GM18907 (cell line): ENCODE measurements around the gene EVA1A.

ENCODE experiments used
- ATAC-seq: cut with Tn5 transposase; IDR thresholded peaks from one replicate; pipeline ENCODE4 v1.9.1; 2021; ENCODE audit warnings: mild to moderate bottlenecking, moderate library complexity; ENCODE audit not compliant: unreplicated experiment

The EVA1A gene

DNA sequence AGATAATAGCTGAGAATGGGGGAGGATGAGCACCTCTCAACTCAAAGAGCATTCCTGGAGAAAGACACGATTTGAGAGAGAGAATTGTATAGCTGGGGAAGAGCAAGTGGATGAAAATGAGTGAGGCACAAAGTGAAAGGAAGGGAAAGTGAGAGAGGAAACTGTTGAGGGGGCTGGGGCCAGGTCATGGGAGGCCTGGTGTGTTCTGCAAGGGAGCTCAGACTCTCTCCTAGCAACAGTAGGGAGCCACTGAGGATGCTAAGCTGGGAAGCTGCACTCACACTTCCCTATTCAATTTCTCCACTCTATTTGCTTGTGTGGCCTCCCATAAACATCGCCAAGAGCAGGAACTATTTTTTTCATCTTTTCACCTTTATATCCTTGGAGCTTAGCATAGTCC, 14.8 kb downstream of the EVA1A start:
- no peak for ATAC-seq

DNA sequence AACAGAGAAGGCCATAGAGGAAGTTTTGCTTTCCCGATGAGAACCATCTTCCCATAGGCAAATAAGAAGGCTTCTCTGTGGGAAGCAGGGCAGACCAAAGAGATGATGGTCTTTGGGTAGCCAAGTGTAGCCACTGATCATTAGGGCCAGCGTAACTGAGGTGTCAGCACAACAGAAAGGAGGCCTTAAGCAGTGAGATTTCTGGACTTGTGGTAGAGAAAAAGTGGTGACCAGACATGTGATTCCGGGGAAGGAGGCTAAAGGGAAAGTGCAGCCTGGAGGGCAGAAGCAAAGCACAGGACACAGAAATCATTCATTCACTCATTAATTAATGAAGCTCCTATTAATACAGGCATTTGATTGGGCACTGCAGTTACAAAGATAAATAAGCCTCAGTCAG, 15.4 kb downstream of the EVA1A start:
- no peak for ATAC-seq

DNA sequence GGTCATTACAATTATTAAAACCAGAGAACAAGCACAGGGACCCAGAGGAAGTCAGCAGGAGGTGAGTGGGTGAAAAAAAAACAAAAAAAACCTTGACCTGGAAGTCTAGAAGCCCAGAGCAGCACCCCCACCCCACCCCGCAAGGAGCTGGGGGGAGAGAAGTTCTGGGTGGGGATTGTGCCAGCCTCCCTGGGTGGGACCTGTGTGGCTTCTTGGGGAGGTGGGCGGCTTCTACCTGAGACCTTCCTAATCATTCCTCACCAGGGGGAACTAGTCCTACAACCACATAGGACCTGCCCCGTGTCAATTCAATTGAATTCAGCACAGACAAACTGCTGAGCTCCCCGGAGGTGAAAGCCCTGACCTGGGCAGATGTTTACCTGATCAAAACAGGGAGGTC, 17.3 kb downstream of the EVA1A start:
- no peak for ATAC-seq

DNA sequence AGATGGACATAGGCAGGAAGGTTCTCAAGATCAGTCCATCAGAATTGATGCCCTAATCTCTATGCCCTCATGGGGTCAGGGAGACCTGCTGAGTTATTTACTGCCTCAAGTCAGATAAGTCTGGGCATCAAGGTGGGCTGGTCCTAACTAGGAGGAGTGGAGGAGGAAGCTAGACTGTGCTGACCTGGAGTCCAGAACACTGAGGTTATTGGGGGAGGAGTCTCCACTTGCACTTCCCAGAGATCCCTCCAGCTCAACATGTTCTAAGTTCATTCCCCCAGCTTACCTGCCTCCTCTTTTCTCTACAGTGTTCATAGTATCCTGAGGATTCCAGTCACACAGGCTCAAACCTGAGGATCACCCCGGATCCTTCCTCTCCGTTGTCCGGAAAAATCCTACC, 19.3 kb downstream of the EVA1A start:
- ATAC-seq = no peak

DNA sequence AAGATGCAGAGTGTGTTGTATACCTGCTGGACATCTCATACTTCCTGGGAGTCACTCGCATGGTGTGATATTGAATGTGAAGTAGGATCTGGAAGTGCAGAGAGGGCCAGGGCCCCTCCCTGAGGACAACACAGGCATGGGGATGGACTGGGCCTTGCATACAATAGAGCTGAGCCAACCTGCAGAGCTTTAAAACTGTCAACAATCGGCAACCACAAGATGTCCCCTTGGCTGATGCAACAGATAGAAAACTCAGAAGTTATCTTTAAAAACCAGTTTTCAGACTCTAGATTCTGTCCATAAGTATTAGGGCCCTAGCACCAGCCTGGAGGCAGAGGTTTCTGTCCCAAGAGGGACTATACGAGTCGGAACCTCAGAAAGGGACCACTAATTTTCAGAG, 19.7 kb downstream of the EVA1A start:
- no peak for ATAC-seq

DNA sequence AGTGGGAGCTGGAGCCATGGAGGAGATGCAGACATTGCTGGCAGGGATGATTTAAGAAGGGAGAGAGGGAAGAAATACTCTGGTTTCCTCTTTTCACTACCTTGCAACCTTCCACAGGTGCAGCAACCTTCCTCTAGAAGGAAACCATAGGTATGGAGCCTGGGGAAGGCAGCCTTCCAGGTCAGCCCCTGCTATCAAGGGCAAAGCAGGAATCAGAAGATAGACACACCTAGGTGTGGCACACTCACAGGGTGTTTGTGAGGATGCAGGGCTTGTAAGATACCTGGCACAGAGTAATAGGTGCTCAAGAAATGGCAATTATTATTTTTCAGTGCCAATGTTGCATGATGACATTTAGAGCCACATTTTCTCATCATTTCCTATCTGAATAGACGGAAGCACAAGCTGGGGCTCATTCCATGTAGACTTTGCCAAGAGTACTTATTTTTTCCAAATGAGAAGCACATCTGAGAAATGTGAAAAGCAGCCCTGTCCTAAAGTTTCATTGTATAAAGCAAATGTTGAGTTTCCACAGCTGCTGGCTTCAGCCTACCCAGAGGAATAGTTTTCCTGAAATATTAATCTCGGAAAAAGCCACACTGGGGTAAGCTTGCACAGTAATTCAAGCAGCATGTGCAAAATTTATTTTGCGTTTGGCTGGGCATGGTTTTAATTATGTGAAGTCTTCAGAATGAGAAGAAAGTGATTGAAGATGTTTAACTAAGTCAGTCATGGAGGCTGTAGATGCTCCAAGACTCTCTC, 20.6 kb downstream of the EVA1A start:
- ATAC-seq = no peak

DNA sequence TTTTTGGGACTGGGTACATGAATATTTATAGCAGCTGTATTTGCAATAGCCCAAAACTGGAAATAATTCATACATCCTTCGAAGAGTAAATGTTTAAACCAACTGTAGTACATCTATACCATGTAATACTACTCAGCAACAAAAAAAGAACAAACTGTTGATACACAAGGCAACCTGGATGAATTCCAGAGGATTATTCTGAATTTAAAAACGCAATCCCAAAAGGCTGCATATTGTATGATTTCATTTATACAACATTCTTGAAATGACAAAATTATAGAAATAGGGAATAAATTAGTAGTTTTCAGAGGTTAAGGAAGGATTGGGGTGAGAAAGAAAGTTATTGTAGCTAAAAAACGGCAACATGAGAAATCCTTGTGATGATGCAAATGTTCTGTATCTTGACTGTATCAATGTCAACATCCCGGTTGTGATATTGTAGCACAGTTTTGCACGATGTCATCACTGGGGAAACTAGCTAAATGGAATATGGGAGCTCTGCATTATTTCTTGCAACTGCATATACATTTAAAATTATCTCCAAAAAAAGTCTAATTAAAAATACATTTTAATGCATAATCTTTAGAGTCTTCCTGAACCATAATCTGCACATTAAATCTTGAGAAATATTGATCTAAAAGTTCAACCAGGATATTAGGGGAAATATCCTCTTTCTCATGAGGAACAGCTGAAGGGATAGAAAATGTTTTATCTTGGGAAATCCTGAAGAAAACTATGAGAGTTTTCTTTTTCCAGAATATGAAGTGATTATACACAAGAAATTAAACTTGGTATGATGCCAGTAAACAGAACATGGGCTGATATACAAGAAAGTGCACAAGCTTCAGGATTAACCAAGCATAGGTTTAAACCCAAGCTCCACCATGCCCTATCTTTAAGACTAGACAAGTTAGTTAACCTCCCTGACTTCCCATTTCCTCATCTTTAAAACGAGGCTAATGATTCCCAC, 21.9 kb downstream of the EVA1A start:
- no peak for ATAC-seq

DNA sequence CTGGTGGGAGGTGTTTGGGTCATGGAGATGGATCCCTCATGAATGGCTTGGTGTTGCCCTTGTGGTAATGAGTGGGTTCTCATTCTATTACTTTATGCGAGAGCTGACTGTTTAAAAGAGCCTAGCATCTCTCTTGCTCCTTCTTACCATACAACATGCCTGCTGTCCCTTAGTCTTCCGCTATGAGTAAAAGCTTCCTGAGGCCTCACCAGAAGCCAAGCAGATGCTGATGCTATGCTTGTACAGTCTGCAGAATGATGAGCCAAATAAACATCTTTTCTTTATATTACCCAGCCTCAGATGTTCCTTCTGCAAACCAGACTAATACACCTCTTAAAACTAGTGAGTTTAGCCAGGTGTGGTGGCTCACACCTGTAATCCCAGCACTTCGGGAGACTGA, 23.1 kb downstream of the EVA1A start:
- no peak for ATAC-seq

DNA sequence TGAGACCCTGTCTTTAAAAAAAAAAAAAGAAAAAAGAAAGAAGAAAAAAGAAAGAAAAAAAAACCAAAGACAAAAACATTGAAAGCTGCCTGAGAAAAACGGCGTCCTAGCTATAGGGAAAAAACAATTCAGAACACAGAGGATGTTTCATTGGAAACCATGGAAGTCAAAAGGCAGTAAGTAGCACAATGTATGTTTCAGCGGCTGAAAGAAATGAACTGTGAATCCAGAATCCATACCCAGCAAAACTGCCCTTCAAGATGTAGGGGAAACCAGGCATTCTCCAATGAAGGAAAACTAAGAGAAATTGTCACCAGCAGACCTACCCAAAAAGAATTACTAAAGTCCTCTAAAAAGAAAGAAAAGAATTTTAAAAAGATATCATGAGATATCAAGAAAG, 27.6 kb downstream of the EVA1A start:
- ATAC-seq = no peak

DNA sequence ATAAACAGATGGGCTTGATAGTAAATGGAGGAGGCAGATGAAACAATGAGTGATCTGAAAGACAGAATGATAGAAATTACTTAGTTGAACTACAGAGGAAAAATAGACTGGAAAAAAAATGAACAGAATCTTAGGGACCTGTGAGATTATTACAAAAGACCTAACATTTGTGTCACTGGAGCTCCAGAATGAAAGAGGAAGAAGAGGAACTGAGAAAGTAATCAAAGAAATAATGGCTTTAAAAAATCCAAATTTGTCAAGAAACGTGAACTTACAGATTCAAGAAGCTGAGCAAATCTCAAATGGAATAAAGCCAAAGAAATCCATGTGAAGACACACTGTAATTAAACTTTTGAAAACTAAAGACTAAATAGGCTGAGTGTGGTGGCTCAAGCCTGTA, 28.3 kb downstream of the EVA1A start:
- ATAC-seq = no peak

DNA sequence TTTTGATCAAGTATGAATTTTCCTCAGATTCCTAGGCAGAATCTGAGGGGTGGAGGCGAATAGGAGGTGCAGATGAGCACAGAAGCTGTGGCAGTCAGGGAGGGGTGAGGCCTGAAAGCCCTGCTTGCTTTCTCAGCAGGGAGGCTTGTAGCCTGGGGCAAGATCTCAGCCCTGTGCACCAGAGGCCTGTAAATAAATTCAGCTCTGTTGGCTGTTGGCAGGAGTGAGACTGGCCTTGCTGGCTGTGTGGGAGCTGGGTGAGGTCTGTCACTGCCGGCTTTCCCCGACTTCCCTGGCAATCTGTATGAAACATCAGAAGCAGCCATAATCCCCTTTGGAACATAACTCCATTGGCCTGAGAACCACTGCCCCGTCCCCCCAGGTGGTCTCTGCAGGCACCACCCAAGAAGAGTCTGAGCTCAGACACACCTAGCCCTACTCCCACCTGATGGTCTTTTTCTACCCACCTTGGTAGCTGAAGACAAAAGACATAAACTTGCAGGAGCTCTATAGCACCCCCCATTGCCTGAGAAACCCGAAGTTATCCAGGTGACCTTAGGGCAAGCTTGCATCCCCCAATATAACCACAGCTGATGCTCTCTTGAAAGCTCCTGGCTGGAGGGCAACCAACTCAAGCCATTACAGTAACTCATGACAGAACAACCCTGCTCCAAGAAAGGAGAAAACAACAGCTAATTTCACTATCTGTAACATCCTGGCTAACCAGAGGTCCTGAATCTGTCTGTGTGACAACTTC, 32.3 kb downstream of the EVA1A start:
- no peak for ATAC-seq

DNA sequence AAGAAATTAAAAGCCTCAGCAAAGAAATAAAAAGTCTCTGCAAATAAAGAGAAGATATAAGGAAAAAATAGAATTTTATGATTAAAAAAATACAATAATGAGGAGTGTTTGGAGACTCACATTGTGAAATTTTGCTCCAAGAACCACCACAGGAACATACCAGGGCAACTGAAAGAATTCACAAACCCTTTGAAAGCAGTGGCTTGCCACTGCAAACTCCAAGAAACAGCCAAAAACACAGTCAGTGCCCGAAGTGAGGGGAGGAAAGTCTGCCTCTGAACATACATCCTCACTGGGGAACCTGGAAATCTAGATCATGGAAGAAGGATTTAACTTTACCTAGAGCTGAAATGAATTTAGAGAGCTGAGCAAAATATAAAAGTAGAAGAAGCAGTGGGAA, 33.1 kb downstream of the EVA1A start:
- no peak for ATAC-seq

DNA sequence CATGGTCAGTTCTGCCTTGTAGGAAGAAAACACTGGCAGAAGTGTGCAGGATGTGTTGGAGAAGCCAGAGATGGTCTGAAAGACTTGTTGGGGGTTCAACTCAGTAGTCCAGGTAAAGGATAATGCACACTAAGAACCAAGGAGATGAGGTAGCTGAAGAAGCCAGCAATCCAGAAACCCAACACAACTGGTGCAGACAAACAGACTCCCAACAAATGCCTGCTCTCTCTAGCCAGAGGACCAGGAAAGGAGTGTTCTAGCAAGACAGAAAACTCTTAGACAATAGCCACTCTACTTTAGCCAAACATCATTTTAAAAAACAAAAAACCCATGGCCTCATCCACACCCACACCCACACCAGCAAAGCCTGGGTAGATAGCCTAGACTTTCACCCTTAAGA, 33.9 kb downstream of the EVA1A start:
- ATAC-seq = no peak

DNA sequence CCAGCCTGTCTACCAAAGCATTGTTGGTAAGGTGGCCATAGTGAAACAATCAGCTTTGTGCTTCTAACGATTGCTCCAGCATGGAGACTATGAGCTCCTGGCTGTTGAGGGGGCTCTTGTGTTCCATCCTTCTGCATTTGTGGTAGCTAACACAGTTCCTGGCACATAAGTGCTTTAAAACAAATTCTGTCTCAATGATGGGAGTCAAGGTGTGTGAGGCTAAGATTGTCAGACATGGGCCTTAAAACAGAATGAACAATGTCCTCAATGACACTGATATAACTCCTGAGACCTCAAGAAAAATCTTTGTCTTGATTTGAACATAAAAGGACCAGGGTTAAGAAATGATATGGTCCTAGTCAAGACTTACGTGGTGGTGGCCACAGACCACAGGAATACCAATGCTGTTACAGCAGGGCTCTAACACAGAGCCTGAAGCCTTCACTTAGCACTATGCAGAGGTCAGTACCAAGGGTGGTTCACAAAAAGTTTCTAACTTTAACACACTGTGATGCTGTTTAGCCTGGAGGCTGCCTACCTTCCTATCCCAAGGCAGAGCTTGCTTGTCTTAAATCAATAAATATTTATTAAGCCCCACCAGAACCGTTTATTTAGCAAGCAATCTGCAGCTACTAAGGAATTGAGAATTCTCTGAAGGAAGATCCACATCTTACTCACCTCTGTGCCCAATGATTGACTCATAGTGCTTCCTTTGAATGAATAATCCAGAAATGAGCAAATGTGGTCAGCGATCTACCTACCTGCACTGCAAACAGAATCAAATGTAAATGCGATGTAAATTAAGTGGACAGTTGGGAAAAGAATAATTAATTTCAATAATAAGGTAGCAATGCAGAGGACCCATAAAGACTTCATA, 35.1 kb downstream of the EVA1A start:
- ATAC-seq = no peak

DNA sequence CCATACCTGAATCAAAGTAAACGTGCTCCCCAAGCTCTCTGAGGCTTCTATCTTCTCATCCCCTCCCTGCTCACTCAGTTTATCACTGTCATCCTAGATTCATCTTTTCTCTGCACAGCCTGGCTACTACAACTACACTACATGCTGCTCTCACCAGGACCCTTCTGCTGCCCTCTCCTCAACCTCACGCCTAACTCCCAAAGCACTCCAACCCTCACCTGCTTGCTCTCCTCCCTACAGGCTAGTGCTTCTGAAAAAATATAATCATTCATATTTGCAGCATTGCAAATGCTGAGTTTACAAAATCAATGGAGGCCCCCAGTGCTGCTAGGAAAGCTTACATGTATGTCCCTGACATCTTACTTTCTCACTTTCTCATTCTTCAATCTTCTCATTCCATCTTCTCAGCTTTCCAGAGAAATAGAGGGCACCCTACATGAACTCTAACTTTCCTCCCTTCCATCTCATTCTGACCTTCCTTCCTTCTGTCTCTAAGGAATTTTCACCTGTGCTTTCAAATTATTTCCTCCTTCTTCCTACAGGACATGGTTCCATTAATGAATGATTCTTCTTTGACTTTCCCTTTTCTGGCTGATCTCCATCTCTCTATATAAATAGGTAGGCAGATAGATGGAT, 36.3 kb downstream of the EVA1A start:
- no peak for ATAC-seq

DNA sequence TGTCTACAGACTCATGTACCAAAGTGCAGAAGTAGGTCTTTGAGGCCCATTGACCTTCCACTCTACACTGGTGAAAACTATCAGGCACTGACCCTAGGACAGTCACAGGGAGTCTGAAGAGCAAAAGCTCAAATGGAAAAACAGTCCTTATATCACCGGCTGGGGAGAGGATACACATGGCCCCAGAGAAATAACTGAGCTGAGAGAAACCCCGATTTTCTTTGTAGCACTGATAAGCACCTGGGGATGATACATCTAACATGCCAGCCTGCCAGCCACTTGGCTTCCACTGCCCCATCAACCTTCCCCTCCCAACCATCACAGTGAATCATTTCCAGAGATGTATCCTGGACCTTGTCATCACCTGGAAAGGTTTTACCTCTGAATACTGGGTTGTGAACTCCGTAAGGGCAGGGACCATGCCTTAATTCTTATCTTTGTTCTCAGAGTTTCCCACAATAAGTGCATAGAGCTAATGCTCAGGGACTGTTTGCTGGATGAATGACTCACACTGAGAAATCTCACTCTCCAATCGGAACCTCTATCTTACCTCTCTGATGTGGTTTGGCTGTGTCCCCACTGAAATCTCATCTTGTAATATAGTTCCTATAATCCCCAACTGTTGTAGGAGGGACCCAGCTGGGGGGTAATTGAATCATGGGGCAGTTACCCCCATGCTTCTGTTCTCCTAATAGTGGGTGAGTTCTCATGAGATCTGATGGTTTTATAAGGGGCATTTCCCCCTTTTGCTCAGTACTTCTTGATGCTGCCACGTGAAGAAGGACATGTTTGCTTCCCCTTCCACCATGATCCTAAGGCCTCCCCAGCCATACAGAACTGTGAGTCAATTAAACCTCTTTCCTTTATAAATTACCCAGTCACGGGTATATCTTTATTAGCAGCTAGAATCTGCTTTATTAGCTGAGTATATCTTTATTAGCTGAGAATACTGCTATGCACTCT, 37.1 kb downstream of the EVA1A start:
- peak; percentile 55 for ATAC-seq

DNA sequence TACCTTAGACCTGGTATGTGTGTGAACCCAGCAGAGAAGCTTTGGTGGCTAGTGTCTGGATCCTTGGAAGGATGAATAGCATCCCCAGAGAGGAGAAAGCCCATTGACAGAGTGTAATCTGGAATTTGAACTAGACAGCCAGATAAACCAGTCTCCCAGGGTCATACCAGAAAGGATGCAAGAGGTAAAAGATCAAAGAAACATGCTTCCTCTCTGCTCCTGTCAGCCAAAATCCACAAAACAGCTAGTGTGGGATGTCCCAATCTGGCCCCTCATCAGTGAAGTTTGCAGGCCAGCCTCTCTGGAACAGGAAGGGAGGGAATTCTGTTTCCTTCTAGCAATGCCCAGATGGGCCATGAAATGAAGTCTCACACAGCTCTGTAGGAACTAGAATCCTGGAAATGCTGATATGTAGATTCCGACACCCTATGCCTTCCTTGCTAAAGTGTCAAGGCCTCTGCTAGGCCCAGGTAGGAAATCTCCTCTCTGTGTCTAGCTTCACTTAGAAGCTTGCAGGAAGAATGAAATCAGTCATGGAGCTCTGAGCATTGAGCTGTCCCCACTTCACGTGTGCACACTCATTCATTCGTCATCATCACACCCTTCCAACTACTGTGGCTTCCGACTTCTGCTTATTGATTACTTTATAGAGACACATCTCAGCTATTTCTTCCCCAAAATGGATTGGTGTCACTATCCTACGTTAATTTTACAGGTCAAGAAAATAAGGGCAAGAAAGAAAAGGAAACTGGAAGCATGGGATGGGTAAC, 38.0 kb downstream of the EVA1A start:
- ATAC-seq = no peak

DNA sequence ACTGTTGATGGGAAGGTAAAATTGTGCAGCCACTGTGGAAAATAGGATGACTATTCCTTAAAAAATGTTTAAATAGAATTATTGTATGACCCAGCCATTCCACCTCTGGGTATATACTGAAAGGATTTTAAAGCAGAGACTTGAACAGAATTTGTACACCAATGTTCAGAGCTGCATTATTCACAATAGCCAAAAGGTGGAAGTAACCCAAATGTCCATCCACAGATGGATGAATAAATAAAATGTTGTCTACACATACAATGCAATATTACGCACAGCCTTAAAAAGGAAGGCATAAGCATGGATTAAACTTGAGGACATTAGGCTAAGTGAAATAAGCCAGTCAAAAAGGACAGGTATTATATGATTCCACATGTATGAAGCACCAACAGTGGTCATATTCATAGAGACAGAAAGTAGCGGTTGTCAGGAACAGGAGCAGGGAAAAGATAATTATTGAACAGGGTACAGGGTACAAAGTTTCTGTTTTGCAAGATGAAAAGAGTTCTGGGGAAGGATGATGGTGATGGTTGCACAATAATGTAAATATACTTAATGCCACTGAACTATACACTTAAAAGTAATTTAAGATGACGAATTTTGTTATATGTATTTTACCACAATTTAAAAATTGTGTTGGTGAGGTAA, 39.4 kb downstream of the EVA1A start:
- no peak for ATAC-seq
